ENCODE results near the gene HSP90AA1.
"Not testable (repeated sequence)": the region's sequence is repeated elsewhere in the genome, so short reads cannot be mapped to it uniquely, and the experiment has no call there.

The HSP90AA1 gene

GRCh38 chr14:102088012-102088792, 1.4 kb upstream of the HSP90AA1 start:
- TF ChIP-seq MAX (IDR thresholded peaks at IDR 0.05; ENCODE audit: low read depth, low read length) (peak; percentile 99), MYC (IDR thresholded peaks at IDR 0.05; ENCODE audit: low read depth, low read length) (peak; percentile 99), CTCF (IDR thresholded peaks at IDR 0.05; ENCODE audit: low read depth, low read length) (no peak), POLR2A (IDR thresholded peaks at IDR 0.05; ENCODE audit: extremely low read depth, insufficient read length) (peak; percentile 56)
- peak; percentile 96 for DNase-seq (ENCODE audit: low read depth)
- H3K4me3 ChIP-seq (ENCODE audit: low read depth, low read length): peak overlapping the region; percentile 69

- no peak for DNase-seq (ENCODE audit: low read depth)
- H3K4me3 ChIP-seq (ENCODE audit: low read depth, low read length): peak overlapping the region; percentile 69
- no peak for TF ChIP-seq CTCF (IDR thresholded peaks at IDR 0.05; ENCODE audit: low read depth, low read length)
- TF ChIP-seq MAX (IDR thresholded peaks at IDR 0.05; ENCODE audit: low read depth, low read length): peak; percentile 78
- TF ChIP-seq MYC (IDR thresholded peaks at IDR 0.05; ENCODE audit: low read depth, low read length): peak; percentile 69; the same call in 1 of the 2 replicates
- no peak for TF ChIP-seq POLR2A (IDR thresholded peaks at IDR 0.05; ENCODE audit: extremely low read depth, insufficient read length)
Observed at GRCh38 chr14:102087762-102088011, 843 bp upstream of the HSP90AA1 start.

GRCh38 chr14:102086709-102086971, 204 bp downstream of the HSP90AA1 start:
- peak overlapping the region; percentile 92 for H3K4me3 ChIP-seq (ENCODE audit: low read depth, low read length)
- no peak for DNase-seq (ENCODE audit: low read depth)
- TF ChIP-seq MAX (IDR thresholded peaks at IDR 0.05; ENCODE audit: low read depth, low read length): no peak
- no peak for TF ChIP-seq MYC (IDR thresholded peaks at IDR 0.05; ENCODE audit: low read depth, low read length)

- peak overlapping the region; percentile 92 for H3K4me3 ChIP-seq (ENCODE audit: low read depth, low read length)
- peak; percentile 65 for DNase-seq (ENCODE audit: low read depth)
- TF ChIP-seq POLR2A (IDR thresholded peaks at IDR 0.05; ENCODE audit: extremely low read depth, insufficient read length) (no peak), MYC (IDR thresholded peaks at IDR 0.05; ENCODE audit: low read depth, low read length) (peak; percentile 19; the same call in 1 of the 2 replicates)
Observed at GRCh38 chr14:102085948-102086708, 716 bp downstream of the HSP90AA1 start.

GRCh38 chr14:102085488-102085887, 1.4 kb downstream of the HSP90AA1 start:
- peak overlapping the region; percentile 92 for H3K4me3 ChIP-seq (ENCODE audit: low read depth, low read length)
- TF ChIP-seq CTCF (IDR thresholded peaks at IDR 0.05; ENCODE audit: low read depth, low read length) (no peak), POLR2A (IDR thresholded peaks at IDR 0.05; ENCODE audit: extremely low read depth, insufficient read length) (no peak), MYC (IDR thresholded peaks at IDR 0.05; ENCODE audit: low read depth, low read length) (no peak), MAX (IDR thresholded peaks at IDR 0.05; ENCODE audit: low read depth, low read length) (no peak)
- peak; percentile 49 for DNase-seq (ENCODE audit: low read depth)

- DNase-seq (ENCODE audit: low read depth): no peak
- TF ChIP-seq MYC (IDR thresholded peaks at IDR 0.05; ENCODE audit: low read depth, low read length): no peak
- no peak for TF ChIP-seq MAX (IDR thresholded peaks at IDR 0.05; ENCODE audit: low read depth, low read length)
- TF ChIP-seq CTCF (IDR thresholded peaks at IDR 0.05; ENCODE audit: low read depth, low read length): no peak
- TF ChIP-seq POLR2A (IDR thresholded peaks at IDR 0.05; ENCODE audit: extremely low read depth, insufficient read length): no peak
- peak overlapping the region; percentile 92 for H3K4me3 ChIP-seq (ENCODE audit: low read depth, low read length)
Observed at GRCh38 chr14:102084931-102085330, 1.9 kb downstream of the HSP90AA1 start.

GRCh38 chr14:102084522-102084921, 2.3 kb downstream of the HSP90AA1 start:
- DNase-seq (ENCODE audit: low read depth): not testable (repeated sequence)
- peak overlapping the region; percentile 92 for H3K4me3 ChIP-seq (ENCODE audit: low read depth, low read length)

Measured in NB4 (cell line).